Limb (tissue), 2 donors: ENCODE results near the gene HSPB7.
A peak's percentile ranks its signal among the peaks of the same experiment; 100 is the strongest.
"Not testable (repeated sequence)": the region's sequence is repeated elsewhere in the genome, so short reads cannot be mapped to it uniquely, and the experiment has no call there.

Experiments used
- DNase-seq, 2 donors: peaks; one replicate each; pipeline ENCODE4 v3.0.0-alpha.2; 2016; ENCODE audit errors: extremely low spot score in 2 of 2

The HSPB7 gene

GRCh38 chr1:16017461-16018303, at the start of gene HSPB7:
TSS of gene HSPB7 (minus strand) at chr1:16018043. CDS start at chr1:16017963, 80 bp downstream.
- peak; percentile 64 to 68 for DNase-seq

GRCh38 chr1:16067127-16067768, 49.4 kb upstream of the HSPB7 start:
- peak in 1 of 2 donors; percentile 59 for DNase-seq

GRCh38 chr1:16066245-16066644, 48.4 kb upstream of the HSPB7 start:
- no peak for DNase-seq

DNA sequence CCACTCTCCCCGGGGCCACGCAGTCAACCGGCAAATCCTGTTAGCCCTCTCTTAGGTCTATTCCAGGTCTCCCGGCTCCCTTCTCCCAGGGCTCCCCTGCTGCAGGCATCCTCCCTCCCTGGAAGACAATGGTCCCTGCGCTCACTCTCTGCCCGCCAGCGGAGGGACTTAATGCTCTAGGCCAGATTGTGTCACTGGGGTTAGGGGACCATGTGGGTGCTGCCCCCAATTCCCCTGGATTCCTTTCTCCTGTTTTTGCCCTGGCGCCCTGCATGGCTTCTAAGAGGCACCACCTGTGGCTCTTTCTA, 47.4 kb upstream of the HSPB7 start:
- no peak for DNase-seq

GRCh38 chr1:16064536-16065268, 46.9 kb upstream of the HSPB7 start:
- no peak for DNase-seq

DNA sequence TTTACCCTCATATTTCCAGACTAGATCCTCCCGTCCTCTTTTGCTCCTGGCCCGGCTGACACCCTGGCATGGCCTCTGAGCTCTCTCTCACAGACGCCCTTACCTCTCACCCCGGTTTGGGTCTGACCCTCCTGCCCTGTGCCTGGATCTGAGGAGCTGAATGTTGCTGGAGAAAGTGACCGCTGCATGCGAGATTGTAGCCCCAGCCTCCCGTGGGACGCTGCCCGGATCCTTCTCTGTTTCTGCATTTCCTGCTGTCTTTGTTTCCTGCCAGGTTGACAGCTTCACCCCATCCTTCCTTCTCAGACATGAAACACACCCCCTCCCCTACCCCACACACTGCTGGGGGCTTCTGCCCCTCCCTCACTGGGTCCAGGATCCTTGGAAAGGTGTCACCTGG, 46.1 kb upstream of the HSPB7 start:
- no peak for DNase-seq

- no peak for DNase-seq
Measured at GRCh38 chr1:16063226-16063829, 45.5 kb upstream of the HSPB7 start.

DNA sequence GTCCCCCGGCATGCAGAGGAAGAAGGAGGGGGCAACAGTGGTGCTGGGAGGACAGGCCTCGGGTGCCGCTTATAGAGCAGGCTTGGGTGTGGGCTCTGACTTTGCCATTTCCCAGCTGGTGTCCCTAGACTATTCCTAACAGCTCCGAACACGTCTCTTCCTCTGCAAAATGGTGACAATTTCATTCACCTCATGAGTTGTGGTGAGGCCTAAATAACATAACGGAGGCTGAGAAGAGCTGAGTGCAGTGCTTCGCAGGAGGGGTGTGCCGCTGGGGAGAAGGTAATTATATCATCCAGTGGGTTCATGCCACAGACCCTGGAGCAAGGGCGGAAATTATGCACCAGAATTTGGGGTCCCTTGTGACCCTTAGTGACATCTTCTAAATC, 44.8 kb upstream of the HSPB7 start:
- not testable (repeated sequence) for DNase-seq

DNA sequence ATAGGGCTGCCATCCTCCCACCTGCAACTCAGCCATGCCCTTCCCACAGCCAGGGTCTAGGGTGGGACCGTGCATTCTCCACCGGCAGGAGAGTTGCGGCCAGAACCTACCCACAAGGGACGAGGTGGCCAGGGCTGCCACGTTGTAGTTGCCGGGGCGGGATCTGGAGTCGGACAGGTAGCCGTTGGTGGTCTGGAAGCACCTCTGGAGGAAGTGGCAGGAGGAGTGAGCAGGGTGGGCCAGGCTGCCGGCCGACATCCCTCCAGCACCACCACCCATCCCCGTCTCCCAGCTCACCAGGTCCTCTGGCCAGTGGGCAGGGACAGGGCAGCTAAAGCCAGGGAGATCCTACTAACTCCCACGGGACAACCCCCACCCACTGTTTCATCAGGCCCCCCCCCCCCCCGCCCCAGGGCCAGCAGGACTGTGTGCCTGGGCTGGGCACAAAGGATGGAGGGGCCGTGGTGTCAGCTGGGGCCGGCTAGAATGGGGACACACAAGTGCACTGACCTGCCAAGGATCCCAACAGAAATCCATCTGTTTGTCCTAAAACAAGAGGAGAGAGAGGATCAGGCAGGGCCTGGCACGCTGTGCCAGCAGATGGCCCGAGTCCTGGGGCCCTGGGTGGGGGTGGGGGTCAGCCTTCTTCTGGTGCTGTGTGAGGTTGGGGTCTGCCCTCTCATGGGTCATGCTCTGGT, 44.3 kb upstream of the HSPB7 start:
- not testable (repeated sequence) for DNase-seq

- no peak for DNase-seq
Measured at GRCh38 chr1:16061266-16061665, 43.4 kb upstream of the HSPB7 start.

DNA sequence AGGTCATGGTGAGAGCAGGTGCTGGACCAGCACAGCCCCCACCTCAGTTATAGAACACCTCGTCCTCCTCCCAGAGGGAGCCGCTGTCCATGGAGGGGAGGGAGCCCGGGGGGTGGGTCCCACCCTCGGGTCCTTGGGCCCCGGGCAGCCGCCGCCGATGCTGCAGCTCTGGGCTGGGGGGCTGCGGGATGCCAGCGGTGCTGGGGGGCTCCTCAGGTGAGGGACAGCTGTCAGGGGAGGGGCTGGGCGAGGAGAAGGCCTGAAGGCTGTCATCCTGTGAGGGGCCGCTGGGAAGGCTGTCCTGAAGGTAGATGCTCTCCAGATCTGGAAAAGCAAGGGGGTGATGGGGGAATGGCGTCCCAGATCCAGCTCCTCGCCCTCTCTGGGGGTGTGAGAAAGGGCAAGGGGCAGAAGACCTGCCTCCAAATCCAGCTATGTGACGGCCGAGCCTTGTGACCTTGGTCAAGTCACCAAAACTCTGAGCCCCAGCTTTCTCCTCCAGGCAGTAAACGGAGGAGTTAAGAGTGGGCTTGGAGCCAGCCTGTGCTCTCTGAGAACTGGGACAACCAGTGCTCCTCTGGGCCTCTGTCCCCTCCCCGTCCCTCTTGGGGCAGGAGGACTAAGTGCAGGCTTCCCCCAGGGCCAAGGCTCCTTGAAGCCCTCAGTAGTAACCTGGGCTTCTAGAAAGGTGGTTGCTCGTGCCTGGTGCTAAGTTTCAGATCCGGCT, 40.7 kb upstream of the HSPB7 start:
- not testable (repeated sequence) for DNase-seq

DNA sequence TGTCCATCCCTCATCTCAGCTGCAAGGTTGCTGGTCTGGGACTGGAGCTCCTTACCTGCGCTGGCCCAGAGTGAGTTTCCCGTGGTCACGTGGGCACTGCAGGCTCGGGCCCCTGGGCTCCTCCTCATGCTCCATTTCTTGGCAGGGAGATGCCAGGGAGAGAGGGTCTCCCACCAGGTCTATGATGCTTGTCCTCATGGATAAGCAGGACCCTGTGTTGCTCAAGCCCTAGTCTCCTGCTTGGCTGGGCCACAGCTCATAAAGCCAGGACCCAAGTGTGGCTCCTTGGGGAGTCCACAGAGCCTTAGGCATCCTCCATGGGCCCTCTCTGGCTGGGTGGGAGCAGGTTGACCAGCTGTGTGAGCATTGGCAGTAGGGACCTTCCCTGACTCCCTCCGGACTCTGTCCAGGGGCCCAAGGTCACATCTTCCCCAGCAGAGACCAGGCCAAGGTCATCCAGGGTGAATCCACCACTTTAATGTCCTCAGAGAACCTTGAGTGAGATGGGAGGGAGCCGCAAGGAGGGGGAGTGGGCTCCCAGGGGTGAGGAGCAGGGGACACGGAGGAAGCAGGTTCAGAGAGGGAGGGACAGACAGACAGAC, 39.6 kb upstream of the HSPB7 start:
- not testable (repeated sequence) for DNase-seq

GRCh38 chr1:16056521-16056912, 38.7 kb upstream of the HSPB7 start:
- not testable (repeated sequence) for DNase-seq

- DNase-seq: peak; percentile 72 to 92
Measured at GRCh38 chr1:16055613-16056520, 38.0 kb upstream of the HSPB7 start.

DNA sequence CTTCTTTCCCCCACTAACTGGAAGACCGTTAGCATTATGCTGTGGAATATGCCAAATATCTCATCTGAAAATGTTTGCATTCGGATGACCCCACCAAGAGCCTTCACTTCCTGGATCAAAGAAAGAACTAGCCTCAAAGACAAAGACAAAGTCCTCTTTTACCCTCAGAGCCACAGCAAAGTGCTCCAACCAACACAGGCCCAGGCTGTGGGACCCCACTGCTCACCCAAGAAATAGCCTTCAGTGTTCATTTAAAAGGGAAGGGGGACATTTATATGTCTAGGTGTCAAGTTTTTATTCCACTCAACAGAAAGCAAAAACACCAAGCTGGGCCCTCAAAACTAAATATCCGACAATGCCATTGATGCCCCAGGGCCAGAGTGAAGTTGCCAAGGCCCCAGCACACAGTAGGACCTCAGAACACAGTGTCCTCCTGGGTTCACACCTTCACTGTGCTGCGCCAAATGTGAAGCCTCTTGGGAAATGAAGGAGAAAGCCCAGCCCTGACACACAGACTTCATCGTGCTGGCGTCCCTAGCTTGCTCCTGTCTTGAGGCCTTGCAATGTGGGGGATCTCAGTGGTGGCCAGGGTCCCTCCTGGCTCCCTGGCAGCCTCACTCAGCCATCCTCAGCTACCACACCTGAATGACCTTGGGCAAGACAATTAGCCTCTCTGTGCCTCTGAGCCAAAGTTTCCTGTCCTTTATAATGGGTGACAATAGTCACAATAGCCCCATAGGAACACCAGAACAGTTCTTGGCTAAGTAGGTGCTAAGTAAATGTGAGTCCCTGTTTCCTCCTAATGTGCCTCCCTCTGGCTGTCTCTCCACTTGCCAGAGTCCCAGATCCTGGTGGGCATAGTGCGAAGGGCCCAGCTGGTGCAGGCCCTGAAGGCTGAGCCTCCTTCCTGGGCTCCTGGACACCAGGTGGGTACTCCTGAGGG, 37.0 kb upstream of the HSPB7 start:
- DNase-seq: no peak

DNA sequence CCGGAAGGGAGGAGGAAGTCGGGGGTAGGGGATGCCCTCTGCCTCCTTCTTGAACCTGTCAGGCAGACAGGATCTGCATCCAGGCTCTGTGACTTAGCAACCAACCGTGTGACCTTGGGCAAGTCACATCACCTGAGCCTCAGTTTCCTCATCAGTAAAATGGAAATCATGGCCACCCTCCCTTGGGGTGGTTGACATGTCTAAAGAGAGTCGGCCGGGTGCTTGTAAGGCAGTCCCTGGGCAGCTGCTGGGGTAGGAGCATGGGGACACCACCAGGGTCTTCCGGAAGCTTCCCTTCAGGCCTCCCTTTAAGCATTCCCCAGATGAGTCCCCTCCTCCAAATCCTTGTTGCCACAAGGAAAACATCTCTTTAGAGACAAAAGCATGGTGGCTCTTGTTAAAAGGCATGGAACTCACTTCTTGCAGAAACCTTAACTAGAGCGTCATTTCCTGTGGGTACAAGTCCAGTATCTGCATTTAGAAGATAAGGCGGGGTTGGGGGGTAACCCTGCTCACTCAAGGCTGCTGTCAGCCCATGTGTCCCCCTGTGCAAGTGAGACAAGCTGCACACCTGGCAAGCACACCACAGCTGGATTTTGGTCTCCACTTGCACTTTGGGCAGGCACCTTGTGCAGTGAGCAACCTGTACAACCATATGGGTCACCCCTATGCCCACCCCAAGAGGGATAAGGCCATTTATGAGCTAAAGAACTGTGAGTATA, 36.1 kb upstream of the HSPB7 start:
- DNase-seq: no peak

DNA sequence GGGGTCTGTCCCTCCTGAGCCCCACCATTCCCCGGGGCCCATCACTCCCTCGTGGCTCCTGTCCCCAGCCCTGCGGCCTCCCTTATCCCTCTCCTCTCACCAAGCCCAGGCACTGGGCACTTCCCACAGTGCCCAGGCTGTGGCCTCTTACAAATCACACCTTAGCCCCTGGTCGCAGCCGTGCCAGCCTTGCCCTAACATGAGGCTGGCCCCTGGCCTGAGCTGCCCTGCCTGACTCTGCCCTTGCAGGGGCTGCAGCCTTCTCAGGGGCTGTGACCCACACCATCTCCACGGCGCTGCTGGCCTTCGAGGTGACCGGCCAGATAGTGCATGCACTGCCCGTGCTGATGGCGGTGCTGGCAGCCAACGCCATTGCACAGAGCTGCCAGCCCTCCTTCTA, 34.1 kb upstream of the HSPB7 start:
- DNase-seq: not testable (repeated sequence)
